Measurements from ENCODE around the gene R3HDM1.
"Not testable (repeated sequence)": the region's sequence is repeated elsewhere in the genome, so short reads cannot be mapped to it uniquely, and the experiment has no call there.

R3HDM1 gene

GRCh38 chr2:135617501-135618015, 86.3 kb downstream of the R3HDM1 start:
- Histone ChIP-seq H3K9me3 (replicated peaks in 1 of 11) (no peaks in the 10 kb centered on the region), H4K20me1 (no peaks in the 10 kb centered on the region), H3K4me3 (no peak overlapping the region), H3K9ac (no peak overlapping the region), H3K27me3 (no peaks in the 10 kb centered on the region), H3K36me3 (peaks cover 9 to 36% (median 22%) of the 10 kb centered on the region in 11 experiments; a peak in 18 of 22 replicates), H3K4me2 (no peak overlapping the region), H3K4me1 (no peaks in the 10 kb centered on the region), H3K27ac (no peak overlapping the region)
- no peak for TF ChIP-seq Cebpa-rat (IDR thresholded peaks at IDR 0.05)

DNA sequence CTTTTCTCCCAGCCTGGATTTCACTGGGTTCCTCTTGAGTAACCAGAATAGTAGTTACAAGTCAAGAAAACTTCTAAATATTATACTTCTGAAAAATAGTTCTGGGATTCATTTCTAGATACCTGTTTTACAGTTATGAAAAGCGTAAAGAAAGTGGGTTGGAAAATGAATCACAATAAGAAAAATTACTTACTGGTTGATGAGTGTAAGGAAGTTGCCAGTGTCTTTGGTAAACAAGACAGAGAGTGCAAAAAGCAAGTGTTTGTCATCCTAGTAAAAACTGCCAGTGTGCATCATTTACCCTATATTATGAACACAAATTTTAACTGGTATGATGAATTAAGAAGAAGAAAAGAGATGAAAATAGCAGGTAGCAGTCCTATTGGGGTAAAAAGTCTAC, 88.9 kb downstream of the R3HDM1 start:
- Histone ChIP-seq H3K4me3 (no peak overlapping the region), H3K9ac (no peak overlapping the region), H3K27ac (no peak overlapping the region), H3K4me1 (no peaks in the 10 kb centered on the region), H3K4me2 (no peak overlapping the region), H3K27me3 (no peaks in the 10 kb centered on the region), H4K20me1 (no peaks in the 10 kb centered on the region), H3K9me3 (replicated peaks in 1 of 11) (no peaks in the 10 kb centered on the region), H3K36me3 (peaks cover 28 to 54% (median 42%) of the 10 kb centered on the region in 11 experiments; a peak in 20 of 22 replicates)
- no peak for TF ChIP-seq Cebpa-rat (IDR thresholded peaks at IDR 0.05)

DNA sequence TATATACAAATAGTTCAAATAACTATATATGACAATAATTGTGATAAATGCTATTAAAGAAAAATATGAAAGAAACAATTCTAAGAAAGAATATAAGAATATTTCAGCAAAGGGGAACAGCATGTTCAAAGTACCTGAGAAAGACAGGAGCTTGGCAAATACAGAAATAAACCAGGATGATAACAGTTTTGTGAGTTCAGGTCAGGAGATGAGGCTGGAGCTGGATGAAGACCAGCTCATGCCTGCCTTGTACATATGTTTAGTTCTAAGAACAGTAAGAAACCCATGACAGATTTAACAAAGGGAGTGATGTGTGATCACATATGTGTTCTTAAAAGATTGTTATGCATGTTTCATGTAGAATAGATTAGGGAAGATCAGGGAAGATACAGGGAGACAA, 98.2 kb downstream of the R3HDM1 start:
- H3K27me3 ChIP-seq, result no peaks in the 10 kb centered on the region
- no peak for TF ChIP-seq Cebpa-rat (IDR thresholded peaks at IDR 0.05)
- no peak overlapping the region for H3K27ac ChIP-seq
- no peak overlapping the region for H3K9ac ChIP-seq
- no peak overlapping the region for H3K4me2 ChIP-seq
- H3K36me3 ChIP-seq, result peaks cover 32 to 77% (median 40%) of the 10 kb centered on the region in 11 experiments
- no peaks in the 10 kb centered on the region for H3K9me3 ChIP-seq (replicated peaks in 1 of 11)
- H3K4me3 ChIP-seq, result no peak overlapping the region
- H4K20me1 ChIP-seq, result no peaks in the 10 kb centered on the region
- H3K4me1 ChIP-seq, result no peaks in the 10 kb centered on the region

DNA sequence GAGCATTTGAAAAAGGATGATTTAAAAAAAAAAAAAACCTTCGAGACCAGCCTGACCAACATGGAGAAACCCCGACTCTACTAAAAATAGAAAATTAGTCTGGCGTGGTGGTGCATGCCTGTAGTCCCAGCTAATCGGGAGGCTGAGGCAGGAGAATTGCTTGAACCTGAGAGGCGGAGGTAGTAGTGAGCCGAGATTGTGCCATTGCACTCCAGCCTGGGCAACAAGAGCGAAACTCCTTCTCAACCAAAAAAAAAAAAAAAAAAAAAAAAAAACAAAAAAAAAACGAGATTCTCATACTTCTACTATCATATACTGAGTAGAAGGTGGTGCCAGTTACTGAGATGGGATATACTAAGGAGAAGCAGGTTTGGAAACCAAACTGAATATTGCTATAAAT, 98.8 kb downstream of the R3HDM1 start:
- H3K9me3 ChIP-seq (replicated peaks in 1 of 11); H3K27me3 ChIP-seq; H4K20me1 ChIP-seq; H3K9ac ChIP-seq; H3K27ac ChIP-seq; H3K4me3 ChIP-seq; H3K4me1 ChIP-seq; H3K4me2 ChIP-seq: not testable (repeated sequence)
- H3K36me3 ChIP-seq, result peaks cover 30 to 77% (median 38%) of the 10 kb centered on the region in 11 experiments

DNA sequence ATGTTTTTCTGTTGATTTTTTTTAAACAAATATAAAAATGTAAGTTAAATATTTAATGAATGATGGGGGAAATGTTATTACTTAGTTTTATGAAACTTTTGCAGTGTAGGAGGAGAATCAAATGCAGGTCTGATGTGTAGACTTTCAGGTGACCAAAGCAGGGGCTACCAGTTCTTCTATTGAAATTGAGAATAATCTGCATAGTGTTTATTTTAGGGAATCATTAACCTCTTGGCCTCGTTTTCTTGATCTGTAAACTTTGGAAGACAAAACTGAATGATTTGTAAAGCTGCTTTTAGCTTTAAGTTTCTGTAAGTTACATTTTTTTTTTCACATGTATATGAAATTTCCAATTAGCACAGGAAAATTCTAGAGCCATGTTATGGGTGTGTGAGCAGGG, 99.2 kb downstream of the R3HDM1 start:
- TF ChIP-seq Cebpa-rat (IDR thresholded peaks at IDR 0.05), result no peak
- no peaks in the 10 kb centered on the region for H4K20me1 ChIP-seq
- no peak overlapping the region for H3K9ac ChIP-seq

GRCh38 chr2:135633582-135633981, 102.3 kb downstream of the R3HDM1 start:
- TF ChIP-seq Cebpa-rat (IDR thresholded peaks at IDR 0.05), result no peak
- Histone ChIP-seq H3K36me3 (peaks cover 51 to 99% (median 65%) of the 10 kb centered on the region in 11 experiments), H3K4me3 (no peak overlapping the region), H3K27me3 (no peaks in the 10 kb centered on the region), H4K20me1 (no peaks in the 10 kb centered on the region), H3K27ac (no peak overlapping the region), H3K4me1 (no peaks in the 10 kb centered on the region), H3K9ac (no peak overlapping the region), H3K4me2 (no peak overlapping the region), H3K9me3 (replicated peaks in 1 of 11) (no peaks in the 10 kb centered on the region)

More for the DNA sequence above, 99.2 kb downstream of the R3HDM1 start:
- Histone ChIP-seq H3K4me3 (no peak overlapping the region), H3K9me3 (replicated peaks in 1 of 11) (no peaks in the 10 kb centered on the region), H3K4me2 (no peak overlapping the region), H3K27ac (no peak overlapping the region), H3K27me3 (no peaks in the 10 kb centered on the region), H3K36me3 (peaks cover 31 to 77% (median 40%) of the 10 kb centered on the region in 11 experiments), H3K4me1 (no peaks in the 10 kb centered on the region)

DNA sequence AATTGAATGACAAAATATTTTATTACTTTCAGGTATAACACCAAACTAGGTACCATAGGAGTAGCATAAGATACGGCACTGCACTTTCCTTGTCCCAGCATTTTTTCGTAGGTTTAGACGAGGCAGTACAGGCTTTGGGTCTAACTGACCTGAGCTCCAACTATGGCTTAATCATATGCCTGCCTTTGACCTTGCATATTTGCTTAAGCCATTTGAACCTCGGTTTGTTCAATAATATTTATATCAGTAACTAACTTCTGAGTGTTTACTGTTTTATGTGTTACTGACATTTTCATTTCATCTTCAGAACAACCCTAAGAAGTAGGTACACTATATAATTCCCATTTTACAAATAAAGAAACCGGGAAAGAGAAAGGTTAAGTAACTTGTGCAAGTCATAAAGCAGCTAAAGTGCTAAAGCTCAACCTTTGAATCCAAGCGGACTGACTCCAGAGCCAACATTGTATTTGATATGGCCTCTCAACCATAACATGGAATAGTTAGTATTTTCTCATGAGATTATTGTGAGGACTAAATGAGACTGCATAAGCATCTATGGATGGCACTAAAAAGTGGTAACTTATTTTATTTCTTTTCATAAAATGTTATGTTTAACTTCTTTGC, 104.0 kb downstream of the R3HDM1 start:
- Histone ChIP-seq H3K4me2 (no peak overlapping the region), H4K20me1 (no peaks in the 10 kb centered on the region), H3K27ac (no peak overlapping the region), H3K4me3 (no peak overlapping the region), H3K4me1 (no peaks in the 10 kb centered on the region), H3K36me3 (peaks cover 61 to 98% (median 76%) of the 10 kb centered on the region in 11 experiments), H3K9ac (no peak overlapping the region), H3K27me3 (no peaks in the 10 kb centered on the region), H3K9me3 (replicated peaks in 1 of 11) (no peaks in the 10 kb centered on the region)
- TF ChIP-seq Cebpa-rat (IDR thresholded peaks at IDR 0.05), result no peak

DNA sequence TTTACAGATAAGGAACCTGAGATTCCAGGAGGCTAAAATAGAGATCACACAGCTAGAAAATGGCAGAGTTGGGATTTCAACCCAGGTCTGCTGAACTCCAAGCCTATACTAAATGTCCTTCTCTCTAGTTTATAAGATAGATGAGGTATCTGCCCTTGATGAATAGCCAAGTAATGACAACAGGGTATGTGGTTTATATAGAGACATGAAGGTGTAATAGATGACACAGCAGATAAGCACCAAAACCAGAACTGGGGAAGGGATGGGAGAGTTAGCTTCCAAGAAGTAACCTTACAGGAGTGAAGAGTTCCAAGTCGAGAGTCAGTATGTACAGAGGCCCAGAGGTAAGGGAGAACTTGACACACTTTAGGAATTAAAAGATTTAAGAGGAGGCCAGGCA, 105.7 kb downstream of the R3HDM1 start:
- Histone ChIP-seq H3K36me3 (peaks cover 68 to 98% (median 76%) of the 10 kb centered on the region in 11 experiments), H3K9ac (no peak overlapping the region), H3K4me2 (no peak overlapping the region), H3K9me3 (replicated peaks in 1 of 11) (no peaks in the 10 kb centered on the region), H3K4me3 (no peak overlapping the region), H4K20me1 (no peaks in the 10 kb centered on the region; a peak in 1 of 22 replicates), H3K27ac (no peak overlapping the region), H3K4me1 (no peaks in the 10 kb centered on the region), H3K27me3 (no peaks in the 10 kb centered on the region)
- TF ChIP-seq Cebpa-rat (IDR thresholded peaks at IDR 0.05), result no peak

DNA sequence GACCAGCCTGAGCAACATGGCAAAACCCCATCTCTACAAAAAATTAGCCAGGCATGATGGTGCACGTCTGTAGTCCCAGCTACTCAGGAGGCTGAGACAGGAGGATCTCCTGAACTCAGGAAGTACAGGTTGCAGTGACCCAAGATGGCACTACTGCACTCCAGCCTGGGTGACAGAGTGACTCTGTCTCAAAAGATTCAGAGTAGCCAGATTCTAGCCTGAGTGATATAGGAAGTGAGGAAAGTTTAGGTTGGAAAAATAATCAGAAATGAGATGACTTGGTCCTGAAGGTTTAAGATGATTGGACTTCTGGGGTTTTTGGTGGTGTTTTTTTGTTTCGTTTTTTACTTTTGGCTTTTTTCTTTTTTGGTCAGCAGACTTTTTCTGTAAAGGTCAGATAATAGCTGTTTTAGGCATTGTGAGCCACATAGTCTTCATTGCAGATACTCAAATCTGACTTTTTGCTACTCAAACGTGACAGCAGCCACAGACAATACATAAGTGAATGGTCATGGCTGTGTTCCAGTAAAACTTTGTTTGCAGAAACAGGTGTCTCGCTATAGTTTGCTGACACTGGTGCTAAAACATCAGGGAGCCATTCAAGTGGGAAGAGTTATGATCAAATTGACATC, 106.3 kb downstream of the R3HDM1 start:
- Histone ChIP-seq H3K27me3 (no peaks in the 10 kb centered on the region), H3K27ac (no peak overlapping the region), H3K9ac (no peak overlapping the region), H3K9me3 (replicated peaks in 1 of 11) (no peaks in the 10 kb centered on the region), H3K4me2 (no peak overlapping the region), H3K36me3 (peaks cover 64 to 97% (median 76%) of the 10 kb centered on the region in 11 experiments), H3K4me1 (no peaks in the 10 kb centered on the region), H4K20me1 (no peaks in the 10 kb centered on the region; a peak in 1 of 22 replicates), H3K4me3 (no peak overlapping the region)
- no peak for TF ChIP-seq Cebpa-rat (IDR thresholded peaks at IDR 0.05)

DNA sequence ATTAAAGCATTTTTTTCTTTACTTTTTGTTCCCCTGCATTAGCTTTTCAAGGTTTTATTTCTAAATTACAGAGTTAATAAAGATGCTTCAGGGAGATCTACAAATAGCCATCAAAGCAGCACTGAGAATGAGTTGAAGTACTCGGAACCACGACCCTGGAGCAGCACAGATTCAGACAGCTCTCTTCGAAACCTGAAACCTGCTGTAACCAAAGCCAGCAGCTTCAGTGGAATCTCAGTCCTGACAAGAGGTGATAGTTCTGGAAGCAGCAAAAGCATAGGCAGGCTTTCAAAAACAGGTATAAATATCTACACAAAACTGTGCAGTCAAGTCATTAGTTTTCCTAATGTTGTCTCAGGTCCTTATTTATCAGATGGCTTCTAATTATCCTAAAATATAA, 107.5 kb downstream of the R3HDM1 start:
- Histone ChIP-seq H3K4me2 (no peak overlapping the region), H4K20me1 (no peaks in the 10 kb centered on the region; a peak in 1 of 22 replicates), H3K36me3 (peaks cover 62 to 98% (median 70%) of the 10 kb centered on the region in 11 experiments), H3K4me1 (no peaks in the 10 kb centered on the region), H3K9me3 (replicated peaks in 1 of 11) (no peaks in the 10 kb centered on the region), H3K4me3 (no peak overlapping the region), H3K27me3 (no peaks in the 10 kb centered on the region), H3K9ac (no peak overlapping the region), H3K27ac (no peak overlapping the region)
- no peak for TF ChIP-seq Cebpa-rat (IDR thresholded peaks at IDR 0.05)
